SK-N-MC (cell line): Measurements from ENCODE around the gene EPM2A.

Source experiments
- DNase-seq: peaks from one replicate; pipeline ENCODE4 v3.0.0-alpha.2; 2011; ENCODE audit warnings: low read depth, low spot score
- H3K27ac ChIP-seq: fragments of 200-600 bp; sonication (generic); 2 replicates; pipeline ENCODE4 v1.5.1; 2016; ENCODE audit warnings: mixed run types
- H3K36me3 ChIP-seq: fragments of 200-600 bp; sonication (generic); 2 replicates; pipeline ENCODE4 v1.6.1; 2017; ENCODE audit warnings: antibody characterized with exemption, low read length, mixed read lengths; ENCODE audit not compliant: insufficient read depth
- H3K4me3 ChIP-seq: fragments of 200-600 bp; sonication (generic); 2 replicates; pipeline ENCODE4 v1.5.1; 2016
- H3K9ac ChIP-seq: fragments of 200-600 bp; sonication (generic); 2 replicates; pipeline ENCODE4 v1.8.0; 2017; ENCODE audit warnings: mixed run types, mixed read lengths; ENCODE audit not compliant: insufficient read length
- H3K9me3 ChIP-seq: fragments of 200-600 bp; sonication (generic); 2 replicates; pipeline ENCODE4 v1.6.1; 2017; ENCODE audit warnings: low read depth, mild to moderate bottlenecking, antibody characterized with exemption, low read length, moderate library complexity, mixed read lengths
- EZH2 ChIP-seq: fragments of 200-600 bp; sonication (generic); IDR thresholded peaks from one replicate; pipeline ENCODE4 v1.6.1; 2017; ENCODE audit warnings: antibody characterized with exemption
- FOXP2 ChIP-seq: optimal IDR thresholded peaks from 2 replicates; pipeline ENCODE3; 2011; ENCODE audit warnings: mild to moderate bottlenecking, moderate library complexity; ENCODE audit not compliant: insufficient read depth; ENCODE audit errors: extremely low read length, control extremely low read depth
- POLR2AphosphoS5 ChIP-seq: IDR thresholded peaks from 2 replicates; pipeline ENCODE4 v1.6.1; 2012; ENCODE audit warnings: mild to moderate bottlenecking, low read depth, low read length, borderline replicate concordance

Gene EPM2A

GRCh38 chr6:145602726-145603326 lies 132.5 kb downstream of the EPM2A start:
- Histone ChIP-seq H3K27ac (no peak overlapping the region), H3K9ac (no peak overlapping the region), H3K4me3 (no peak overlapping the region), H3K36me3 (no peaks in the 10 kb centered on the region), H3K9me3 (no peaks in the 10 kb centered on the region)
- TF ChIP-seq POLR2AphosphoS5 (no peak), FOXP2 (no peak), EZH2 (no peak)
- DNase-seq, result no peak

DNA sequence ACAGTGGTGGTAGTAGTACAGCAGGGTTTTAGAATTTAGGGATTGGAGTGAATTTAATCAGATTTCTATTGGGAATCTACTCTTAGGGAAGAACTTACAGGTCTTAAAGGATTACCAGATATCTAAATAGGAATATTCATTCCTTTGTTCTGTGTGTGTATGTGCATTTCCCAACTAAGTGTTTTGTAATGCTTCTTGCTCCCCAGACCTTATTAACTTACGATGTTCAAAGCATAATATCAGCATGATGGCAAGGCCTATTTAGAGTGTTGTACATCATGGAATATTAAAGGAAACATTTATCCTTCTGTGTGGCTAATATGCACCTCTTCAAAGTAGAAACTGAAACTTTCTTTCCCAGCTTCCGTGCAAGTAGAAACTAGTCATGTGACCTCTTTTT lies 133.9 kb downstream of the EPM2A start:
- Histone ChIP-seq H3K9me3 (no peaks in the 10 kb centered on the region), H3K4me3 (no peak overlapping the region), H3K36me3 (no peaks in the 10 kb centered on the region), H3K9ac (no peak overlapping the region), H3K27ac (no peak overlapping the region)
- DNase-seq, result no peak
- no peak for TF ChIP-seq EZH2
- no peak for TF ChIP-seq FOXP2
- TF ChIP-seq POLR2AphosphoS5, result no peak

GRCh38 chr6:145600299-145600698 lies 135.0 kb downstream of the EPM2A start:
- Histone ChIP-seq H3K9me3 (no peaks in the 10 kb centered on the region), H3K27ac (no peak overlapping the region), H3K9ac (no peak overlapping the region), H3K36me3 (no peaks in the 10 kb centered on the region), H3K4me3 (no peak overlapping the region)
- DNase-seq, result no peak
- TF ChIP-seq POLR2AphosphoS5 (no peak), FOXP2 (no peak), EZH2 (no peak)

DNA sequence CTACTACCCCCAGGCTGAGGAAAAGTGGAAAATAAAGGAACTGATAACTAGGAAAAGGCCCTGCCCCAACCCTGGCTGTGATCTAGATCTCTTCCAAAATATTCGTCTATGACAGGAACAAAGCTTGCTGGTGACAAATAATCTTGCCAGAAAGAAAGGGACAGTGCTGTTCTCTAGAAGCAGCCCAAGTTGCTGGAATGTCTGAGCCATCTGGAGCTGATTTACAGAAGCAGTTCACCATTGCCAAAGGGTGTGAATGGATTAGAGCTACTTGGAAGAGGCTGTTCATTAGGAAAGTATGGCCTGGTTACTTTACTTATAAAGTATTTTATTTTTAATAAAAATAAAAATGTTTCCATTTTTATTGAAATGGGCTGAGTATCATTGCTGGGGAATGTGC lies 146.3 kb downstream of the EPM2A start:
- H3K9me3 ChIP-seq, result no peaks in the 10 kb centered on the region
- H3K36me3 ChIP-seq, result no peaks in the 10 kb centered on the region
- TF ChIP-seq EZH2 (no peak), FOXP2 (no peak), POLR2AphosphoS5 (no peak)
- H3K9ac ChIP-seq, result peak overlapping the region; percentile 9
- H3K27ac ChIP-seq, result peak overlapping the region; percentile 87
- DNase-seq, result no peak
- H3K4me3 ChIP-seq, result peak overlapping the region; percentile 38

- no peak for DNase-seq
- H3K27ac ChIP-seq, result no peak overlapping the region
- no peak overlapping the region for H3K9ac ChIP-seq
- no peak overlapping the region for H3K4me3 ChIP-seq
- no peaks in the 10 kb centered on the region for H3K9me3 ChIP-seq
- TF ChIP-seq POLR2AphosphoS5, result no peak
- TF ChIP-seq FOXP2, result peak; percentile 57
- no peaks in the 10 kb centered on the region for H3K36me3 ChIP-seq
These were observed 148.0 kb downstream of the EPM2A start for GRCh38 chr6:145587334-145587733.

DNA sequence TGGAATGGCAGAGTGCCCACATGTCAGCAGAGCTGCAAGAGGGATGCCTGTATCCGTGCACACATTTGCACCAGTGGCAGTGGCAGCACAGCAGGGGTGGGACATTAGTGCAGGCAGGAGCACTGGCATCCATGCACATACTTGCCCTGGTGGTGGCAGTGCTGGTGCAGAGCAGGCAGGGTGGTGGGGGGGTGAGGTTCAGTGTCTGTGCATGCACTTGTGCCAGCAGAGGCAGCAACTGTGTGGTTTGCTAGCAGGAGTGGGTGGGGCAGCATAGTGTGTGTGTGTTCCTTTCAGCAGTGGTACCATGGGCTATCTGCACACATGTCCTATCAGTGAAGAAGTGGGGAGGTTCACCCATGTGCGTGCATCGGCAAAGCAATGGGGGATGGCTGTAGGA lies 151.6 kb downstream of the EPM2A start:
- Histone ChIP-seq H3K27ac (no peak overlapping the region), H3K9ac (no peak overlapping the region), H3K36me3 (no peaks in the 10 kb centered on the region), H3K9me3 (no peaks in the 10 kb centered on the region), H3K4me3 (no peak overlapping the region)
- no peak for TF ChIP-seq FOXP2
- TF ChIP-seq POLR2AphosphoS5, result no peak
- TF ChIP-seq EZH2, result no peak
- no peak for DNase-seq
